K562 (cell line): ENCODE results near the gene SPRR1A. TPM values are rescaled to one million over a fixed set of nuclear protein-coding genes. Genes with fewer than 3 reads are reported as not detected.
A peak's percentile ranks its signal among the peaks of the same experiment; 100 is the strongest.

ENCODE experiments used
- ATAC-seq: fragments of 200-7000 bp; cut with Tn5 transposase; 3 replicates; pipeline ENCODE4 v1.9.1; 2020; ENCODE audit warnings: moderate library complexity
- BruUV-seq: library from RNA; stranded (reverse); fragments of 400-500 nt; replicated peaks from 2 replicates; lab custom pipeline; 2021; lab: Mats Ljungman, UMichigan
- CTCF ChIA-PET: fragments of 300-600 bp; formaldehyde crosslinking; extraction: SDS; loops from one replicate; lab custom pipeline; 2021; ENCODE audit warnings: low intra/inter-chr PET ratio; lab: Yijun Ruan, JAX
- POLR2A ChIA-PET: fragments of 300-600, 350-650 bp; sonication (Branson Sonifier 250); formaldehyde crosslinking; extraction: SDS; loops from one replicate; lab custom pipeline; 2021; ENCODE audit warnings: antibody characterized with exemption, inconsistent platforms; lab: Yijun Ruan, JAX
- DNase-seq, 4 experiments: peaks; one replicate each; pipeline versions ENCODE4 v3.0.0 to v3.0.0-alpha.2; 2011 to 2018; ENCODE audit warnings: low spot score in 3 of 4, mixed read lengths in 3 of 4; ENCODE audit errors: extremely low read depth in 1 of 4
- FAIRE-seq: peaks from 2 replicates; lab custom pipeline; 2011; peaks lifted over from hg19 to GRCh38; lab: Jason Lieb, UNC
- H2AFZ ChIP-seq: 2 replicates; pipeline ENCODE4 v1.6.0; 2011; ENCODE audit warnings: low read depth, low read length, control low read depth, inconsistent platforms
- H3K27ac ChIP-seq: fragments of 200-600 bp; 3 replicates; pipeline ENCODE4 v1.8.0; 2011; ENCODE audit warnings: low read depth, mild to moderate bottlenecking, control low read depth, inconsistent platforms, low read length, moderate library complexity, mixed read lengths; ENCODE audit errors: extremely low read depth
- H3K27me3 ChIP-seq, 2 experiments: fragments of 300-600 bp in 1 of 2; 2 replicates in 1 of 2; 3 replicates in 1 of 2; pipeline versions ENCODE4 v1.6.0 to v1.8.0; 2011; ENCODE audit warnings: inconsistent platforms in 2 of 2, low read length in 2 of 2, mild to moderate bottlenecking in 1 of 2, mixed read lengths in 1 of 2, moderate library complexity in 1 of 2; ENCODE audit not compliant: control insufficient read depth in 2 of 2, insufficient read depth in 2 of 2
- H3K36me3 ChIP-seq: fragments of 300-600 bp; 3 replicates; pipeline ENCODE4 v1.8.0; 2011; ENCODE audit warnings: mild to moderate bottlenecking, low read length, inconsistent platforms; ENCODE audit not compliant: control insufficient read depth, insufficient read depth
- H3K4me1 ChIP-seq, 2 experiments: fragments of 200-600 bp in 1 of 2; replicated peaks in 1 of 2; 2 replicates in 1 of 2; 3 replicates in 1 of 2; pipeline versions ENCODE4 v1.5.1 to v1.8.0; 2011; ENCODE audit warnings: inconsistent platforms in 2 of 2, low read length in 2 of 2, mild to moderate bottlenecking in 1 of 2, mixed read lengths in 1 of 2, moderate library complexity in 1 of 2; ENCODE audit not compliant: control insufficient read depth in 2 of 2, insufficient read depth in 2 of 2
- H3K4me2 ChIP-seq: 2 replicates; pipeline ENCODE4 v1.6.1; 2011; ENCODE audit warnings: low read length, control low read depth, inconsistent platforms, mixed read lengths; ENCODE audit not compliant: insufficient read depth
- H3K4me3 ChIP-seq: fragments of 200-600 bp; sonication (generic), shearing (Covaris generic); 2 replicates; pipeline ENCODE4 v1.5.1; 2016; ENCODE audit warnings: control low read depth, inconsistent platforms
- H3K79me2 ChIP-seq: fragments of 200-600 bp; 3 replicates; pipeline ENCODE4 v1.8.0; 2011; ENCODE audit warnings: low read length, inconsistent platforms; ENCODE audit not compliant: control insufficient read depth, insufficient read depth
- H3K9ac ChIP-seq, 2 experiments: 2 replicates each; pipeline versions ENCODE4 v1.6.0 to v1.6.1; 2011; ENCODE audit warnings: low read depth in 2 of 2, low read length in 2 of 2, control low read depth in 1 of 2, inconsistent platforms in 1 of 2, mild to moderate bottlenecking in 1 of 2, mixed read lengths in 1 of 2; ENCODE audit not compliant: insufficient read depth in 1 of 2
- H3K9me1 ChIP-seq: one replicate; pipeline ENCODE4 v1.6.0; 2011; ENCODE audit warnings: inconsistent platforms, mild to moderate bottlenecking, low read length, moderate library complexity; ENCODE audit not compliant: control insufficient read depth, insufficient read depth
- H3K9me3 ChIP-seq: replicated peaks from 2 replicates; pipeline ENCODE4 v1.5.1; 2011; ENCODE audit warnings: low read depth, low read length, inconsistent platforms; ENCODE audit not compliant: control insufficient read depth, insufficient read depth
- H4K20me1 ChIP-seq: replicated peaks from 2 replicates; pipeline ENCODE4 v1.6.1; 2011; ENCODE audit warnings: low read length, inconsistent platforms, mixed read lengths; ENCODE audit not compliant: control insufficient read depth, insufficient read depth
- ARID1B ChIP-seq: fragments of 450-650 bp; IDR thresholded peaks from 2 replicates; pipeline ENCODE4 v1.6.1; 2016; ENCODE audit warnings: antibody characterized with exemption, mild to moderate bottlenecking, inconsistent platforms
- FOSL1 ChIP-seq: fragments of 200-800 bp; sonication (Bioruptor generic); conservative IDR thresholded peaks from 2 replicates; pipeline ENCODE4 v1.6.1; 2016; ENCODE audit warnings: missing genetic modification characterization, missing compliant biosample characterization
- FOXA3 ChIP-seq, 2 experiments: fragments of 450-650 bp in 1 of 2; sonication (generic) in 1 of 2; formaldehyde crosslinking; IDR thresholded peaks in 1 of 2; conservative IDR thresholded peaks in 1 of 2; 2 replicates each; pipeline versions ENCODE4 v1.4.0 to v1.8.0; 2020 to 2022; ENCODE audit warnings: mild to moderate bottlenecking in 2 of 2, missing genetic modification reagents in 1 of 2
- FOXJ3 ChIP-seq: sonication (generic); formaldehyde crosslinking; IDR thresholded peaks from 2 replicates; pipeline ENCODE4 v1.4.0; 2020; ENCODE audit warnings: mild to moderate bottlenecking, missing genetic modification reagents
- JUND ChIP-seq, 2 experiments: IDR thresholded peaks; 2 replicates in 1 of 2; 3 replicates in 1 of 2; pipeline ENCODE4 v1.6.1; 2011; ENCODE audit warnings: borderline replicate concordance in 2 of 2, low read depth in 2 of 2, low read length in 2 of 2, improper control_type of control experiment in 1 of 2, missing biosample characterization in 1 of 2, missing genetic modification characterization in 1 of 2, missing genetic modification reagents in 1 of 2
- KHSRP ChIP-seq: fragments of 450-650 bp; IDR thresholded peaks from 2 replicates; pipeline ENCODE4 v1.6.1; 2017
- PHF21A ChIP-seq: fragments of 450-650 bp; IDR thresholded peaks from 2 replicates; pipeline ENCODE4 v1.6.1; 2017; ENCODE audit warnings: low read depth, borderline replicate concordance
- RAD21 ChIP-seq, 2 experiments: fragments of 250-450 bp in 1 of 2; fragments of 450-650 bp in 1 of 2; sonication (Bioruptor Pico) in 1 of 2; formaldehyde crosslinking in 1 of 2; IDR thresholded peaks in 1 of 2; conservative IDR thresholded peaks in 1 of 2; 2 replicates each; pipeline versions ENCODE4 v1.4.0 to v1.8.0; 2020 to 2022; ENCODE audit warnings: mild to moderate bottlenecking in 2 of 2, moderate library complexity in 1 of 2
- ZNF253 ChIP-seq: fragments of 250-450 bp; sonication (Bioruptor Pico); conservative IDR thresholded peaks from 2 replicates; pipeline ENCODE4 v1.6.1; 2021; ENCODE audit warnings: mild to moderate bottlenecking
- ZNF384 ChIP-seq: IDR thresholded peaks from 2 replicates; pipeline ENCODE4 v1.6.1; 2012; ENCODE audit warnings: low read depth, low read length, improper control_type of control experiment
- WGBS: fragments of 100-300 bp; shearing (Covaris generic); methylation state at CpG from one replicate; pipeline ENCODE4 v1.1.6; 2016; ENCODE audit warnings: low coverage, mixed read lengths; ENCODE audit not compliant: insufficient coverage; ENCODE audit errors: missing lambda C conversion rate; 5-methylcytosine and 5-hydroxymethylcytosine counted together
- in situ Hi-C: fragments of 300-500 bp; cut with MboI; formaldehyde crosslinking; loops from 4 replicates; pipeline ENCODE4 v1.15.0; 2018; ENCODE audit warnings: inconsistent platforms, mixed read lengths
- intact Hi-C: fragments of 100-400 bp; cut with micrococcal nuclease; formaldehyde crosslinking; loops from 2 replicates; pipeline ENCODE4 v1.14.2; 2022
- polyA plus RNA-seq, 8 experiments: library from polyadenylated mRNA; depleted of rRNA in 4 of 8; stranded (reverse) in 5 of 8; unstranded in 3 of 8; fragments of >200 nt; fragmentation: Nextera tagmentation in 2 of 8; fragmentation: Illumina TruSeq in 1 of 8; extraction: Ambion mirVana in 2 of 8; extraction: Trizol in 1 of 8; gene quantifications; 2 replicates each; pipeline versions ENCODE4 v1.2.1 to v1.2.3, GENCODE V29; 2011 to 2014; ENCODE audit warnings: inconsistent platforms in 1 of 8, missing spikeins in 1 of 8
- total RNA-seq, 7 experiments: library from RNA; depleted of rRNA in 6 of 7; stranded (reverse); fragments of >200 nt in 6 of 7; fragmentation: Illumina TruSeq in 2 of 7; extraction: Trizol in 2 of 7; gene quantifications; 2 replicates each; pipeline versions ENCODE4 v1.2.1 to v1.2.3, GENCODE V29; 2011 to 2021; ENCODE audit warnings: low replicate concordance in 1 of 7
- TF ChIP-seq, protein P1 (sequence below): sonication (generic); formaldehyde crosslinking; IDR thresholded peaks from 2 replicates; pipeline ENCODE4 v1.8.0; 2023; ENCODE audit warnings: mild to moderate bottlenecking, missing genetic modification reagents
- TF ChIP-seq, protein P2 (sequence below), 2 experiments: fragments of 450-650 bp in 1 of 2; sonication (generic) in 1 of 2; formaldehyde crosslinking in 1 of 2; IDR thresholded peaks in 1 of 2; conservative IDR thresholded peaks in 1 of 2; 2 replicates each; pipeline versions ENCODE4 v1.6.1 to v1.8.1; 2016 to 2023; ENCODE audit warnings: mild to moderate bottlenecking in 2 of 2, moderate library complexity in 2 of 2, inconsistent platforms in 1 of 2, missing genetic modification reagents in 1 of 2
- TF ChIP-seq, protein P3 (sequence below): sonication (generic); formaldehyde crosslinking; IDR thresholded peaks from 2 replicates; pipeline ENCODE4 v1.8.1; 2023; ENCODE audit warnings: mild to moderate bottlenecking, missing genetic modification reagents, moderate library complexity

Gene SPRR1A
- total and polyA plus RNA-seq, 9 of the 15 experiments (the other 6 are each of a cell fraction or from before 2014, with no cell fraction given), result not detected

DNA sequence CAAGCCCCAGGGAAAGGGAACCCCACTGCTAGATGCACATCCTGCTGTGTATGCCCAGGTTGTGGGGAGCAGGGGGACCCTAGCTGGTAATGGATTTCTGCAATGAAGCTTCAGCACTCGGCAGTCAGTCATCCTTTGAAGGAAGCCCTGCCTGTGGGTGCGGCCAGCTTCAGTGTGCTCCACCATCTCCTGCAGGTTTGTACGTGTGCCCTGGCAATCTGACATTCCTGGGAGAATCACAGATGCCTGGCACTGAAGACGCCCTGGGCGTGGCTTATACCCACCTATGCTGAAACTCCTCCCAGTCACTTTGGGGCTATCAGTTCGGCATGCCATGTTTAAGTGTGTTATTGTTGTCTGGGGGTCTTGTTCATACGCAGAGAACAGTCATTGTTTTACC is 30.1 kb upstream of the SPRR1A start (continued):
- TF ChIP-seq, protein P1, sequence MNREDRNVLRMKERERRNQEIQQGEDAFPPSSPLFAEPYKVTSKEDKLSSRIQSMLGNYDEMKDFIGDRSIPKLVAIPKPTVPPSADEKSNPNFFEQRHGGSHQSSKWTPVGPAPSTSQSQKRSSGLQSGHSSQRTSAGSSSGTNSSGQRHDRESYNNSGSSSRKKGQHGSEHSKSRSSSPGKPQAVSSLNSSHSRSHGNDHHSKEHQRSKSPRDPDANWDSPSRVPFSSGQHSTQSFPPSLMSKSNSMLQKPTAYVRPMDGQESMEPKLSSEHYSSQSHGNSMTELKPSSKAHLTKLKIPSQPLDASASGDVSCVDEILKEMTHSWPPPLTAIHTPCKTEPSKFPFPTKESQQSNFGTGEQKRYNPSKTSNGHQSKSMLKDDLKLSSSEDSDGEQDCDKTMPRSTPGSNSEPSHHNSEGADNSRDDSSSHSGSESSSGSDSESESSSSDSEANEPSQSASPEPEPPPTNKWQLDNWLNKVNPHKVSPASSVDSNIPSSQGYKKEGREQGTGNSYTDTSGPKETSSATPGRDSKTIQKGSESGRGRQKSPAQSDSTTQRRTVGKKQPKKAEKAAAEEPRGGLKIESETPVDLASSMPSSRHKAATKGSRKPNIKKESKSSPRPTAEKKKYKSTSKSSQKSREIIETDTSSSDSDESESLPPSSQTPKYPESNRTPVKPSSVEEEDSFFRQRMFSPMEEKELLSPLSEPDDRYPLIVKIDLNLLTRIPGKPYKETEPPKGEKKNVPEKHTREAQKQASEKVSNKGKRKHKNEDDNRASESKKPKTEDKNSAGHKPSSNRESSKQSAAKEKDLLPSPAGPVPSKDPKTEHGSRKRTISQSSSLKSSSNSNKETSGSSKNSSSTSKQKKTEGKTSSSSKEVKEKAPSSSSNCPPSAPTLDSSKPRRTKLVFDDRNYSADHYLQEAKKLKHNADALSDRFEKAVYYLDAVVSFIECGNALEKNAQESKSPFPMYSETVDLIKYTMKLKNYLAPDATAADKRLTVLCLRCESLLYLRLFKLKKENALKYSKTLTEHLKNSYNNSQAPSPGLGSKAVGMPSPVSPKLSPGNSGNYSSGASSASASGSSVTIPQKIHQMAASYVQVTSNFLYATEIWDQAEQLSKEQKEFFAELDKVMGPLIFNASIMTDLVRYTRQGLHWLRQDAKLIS, result no peak
- TF ChIP-seq ZNF384 (no peak), FOXJ3 (CRISPR knock-in tag) (no peak)

DNA sequence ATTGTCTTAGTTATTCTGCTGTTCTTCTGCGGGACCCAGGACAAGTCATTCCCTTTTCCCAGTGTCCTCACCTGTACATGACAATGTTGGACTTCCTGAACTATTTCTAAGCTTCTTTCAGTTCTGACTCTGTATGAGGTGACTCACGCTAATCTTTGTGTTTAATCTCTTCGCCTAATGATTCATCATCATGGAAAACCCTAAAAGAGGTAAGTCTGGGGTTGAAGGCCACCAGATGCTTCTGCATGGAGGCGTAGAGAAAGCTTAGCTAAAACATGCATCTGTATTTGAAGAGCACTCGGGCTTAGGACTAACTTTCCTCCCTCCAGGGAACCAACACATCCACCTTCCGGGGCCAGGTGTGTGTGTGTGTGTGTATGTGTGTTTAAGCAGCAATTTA is 29.4 kb upstream of the SPRR1A start:
- 3% methylated on average over 6 of the region's 6 CpGs for WGBS
- intact Hi-C loops, result no loop called here
- Histone ChIP-seq H3K9ac (no peak overlapping the region), H3K27me3 (peaks cover 0 to 6% of the 10 kb centered on the region in 2 experiments; a peak in 2 of 5 replicates), H3K9me1 (peaks cover 3% of the 10 kb centered on the region), H4K20me1 (no peaks in the 10 kb centered on the region)
- POLR2A ChIA-PET, result no interaction called here
- no TSS peak for BruUV-seq
- CTCF ChIA-PET, result no interaction called here
- no peak for TF ChIP-seq RAD21 (CRISPR knock-in tag; conservative IDR thresholded peaks at IDR 0.05 in 1 of 2, IDR thresholded peaks at IDR 0.05 in 1 of 2)
- TF ChIP-seq ARID1B, result 0 out of 2 replicates have a peak, but pooled peaks have one; percentile 19
- TF ChIP-seq PHF21A, result no peak
- TF ChIP-seq ZNF253 (CRISPR knock-in tag), result no peak
- TF ChIP-seq, protein P2, sequence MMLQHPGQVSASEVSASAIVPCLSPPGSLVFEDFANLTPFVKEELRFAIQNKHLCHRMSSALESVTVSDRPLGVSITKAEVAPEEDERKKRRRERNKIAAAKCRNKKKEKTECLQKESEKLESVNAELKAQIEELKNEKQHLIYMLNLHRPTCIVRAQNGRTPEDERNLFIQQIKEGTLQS (IDR thresholded peaks at IDR 0.05), result peak; percentile 58
- TF ChIP-seq, protein P2 (CRISPR knock-in tag; conservative IDR thresholded peaks at IDR 0.05), result no peak
- TF ChIP-seq FOXA3 (CRISPR knock-in tag; conservative IDR thresholded peaks at IDR 0.05 in 1 of 2, IDR thresholded peaks at IDR 0.05 in 1 of 2), result no peak
- TF ChIP-seq, protein P3, sequence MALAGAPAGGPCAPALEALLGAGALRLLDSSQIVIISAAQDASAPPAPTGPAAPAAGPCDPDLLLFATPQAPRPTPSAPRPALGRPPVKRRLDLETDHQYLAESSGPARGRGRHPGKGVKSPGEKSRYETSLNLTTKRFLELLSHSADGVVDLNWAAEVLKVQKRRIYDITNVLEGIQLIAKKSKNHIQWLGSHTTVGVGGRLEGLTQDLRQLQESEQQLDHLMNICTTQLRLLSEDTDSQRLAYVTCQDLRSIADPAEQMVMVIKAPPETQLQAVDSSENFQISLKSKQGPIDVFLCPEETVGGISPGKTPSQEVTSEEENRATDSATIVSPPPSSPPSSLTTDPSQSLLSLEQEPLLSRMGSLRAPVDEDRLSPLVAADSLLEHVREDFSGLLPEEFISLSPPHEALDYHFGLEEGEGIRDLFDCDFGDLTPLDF (CRISPR knock-in tag), result no peak
- TF ChIP-seq KHSRP, result no peak
- TF ChIP-seq FOSL1 (tag), result peak; percentile 96
- TF ChIP-seq JUND (IDR thresholded peaks at IDR 0.05; ENCODE audit: borderline replicate concordance, low read depth, low read length), result peak; percentile 55; the same call in 1 of the 2 replicates
- peak; percentile 58; the same call in 2 of the 3 replicates for TF ChIP-seq JUND (tag; IDR thresholded peaks at IDR 0.05; ENCODE audit: borderline replicate concordance, low read depth, low read length)
- TF ChIP-seq, all 486 proteins: peak for 4
- H3K79me2 ChIP-seq, result no peaks in the 10 kb centered on the region
- no peak overlapping the region for H3K4me3 ChIP-seq
- in situ Hi-C loops, result loop anchor here (25.0 kb wide), 1 partner anchor 233 kb away; no protein-coding TSS in a partner anchor
- DNase-seq (peak in 1 of 4 experiments; percentile 5), ATAC-seq (no peak), FAIRE-seq (no peak)
- H3K27ac ChIP-seq, result no peak overlapping the region
- no peaks in the 10 kb centered on the region for H3K4me1 ChIP-seq
- no peak overlapping the region for H3K4me2 ChIP-seq
- H2AFZ ChIP-seq, result no peak overlapping the region
- no peaks in the 10 kb centered on the region for H3K36me3 ChIP-seq
- no peaks in the 10 kb centered on the region for H3K9me3 ChIP-seq
